ENCODE measurements around the gene ATRN.
"Not testable (repeated sequence)": the region's sequence is repeated elsewhere in the genome, so short reads cannot be mapped to it uniquely, and the experiment has no call there.

ATRN gene

DNA sequence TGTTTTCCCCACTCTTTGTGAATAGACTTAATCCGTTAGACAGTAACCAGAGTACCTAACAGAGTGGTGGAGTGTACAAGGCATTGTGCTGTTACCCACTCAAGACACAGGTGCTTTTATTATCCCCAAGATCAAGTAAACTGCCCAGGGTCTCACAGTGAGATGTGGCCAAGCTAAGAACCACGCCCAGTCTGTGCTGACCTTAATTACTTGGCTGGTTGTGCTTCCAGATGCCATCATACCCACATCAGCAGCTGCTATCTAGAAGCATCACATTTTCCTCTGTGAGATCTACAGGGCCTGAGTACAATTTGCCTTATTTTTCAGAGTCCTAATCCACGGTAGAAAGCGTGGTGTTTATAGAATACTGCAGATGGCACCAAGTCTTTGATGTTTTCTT, 122.1 kb downstream of the ATRN start:
- no peak overlapping the region for H3K27ac ChIP-seq

DNA sequence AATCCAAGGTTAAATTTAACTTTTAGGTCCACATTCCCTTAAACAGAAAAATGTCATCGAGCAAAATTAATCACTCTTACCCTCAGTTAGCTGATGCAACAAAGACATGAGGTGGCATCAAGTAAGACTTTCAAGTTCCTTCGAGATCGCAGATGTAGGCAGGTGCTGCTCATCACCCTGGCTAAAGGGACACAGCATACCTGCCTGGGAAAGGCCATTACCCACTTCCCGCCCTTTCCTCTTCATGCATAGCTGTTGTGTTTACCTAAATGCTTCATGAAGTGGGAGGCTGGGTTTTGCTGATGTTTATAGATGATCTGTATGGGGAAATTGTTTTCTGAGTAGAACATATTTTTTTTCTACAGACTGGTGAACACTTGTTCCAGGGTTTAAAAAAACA, 124.7 kb downstream of the ATRN start:
- TF ChIP-seq, protein P1, sequence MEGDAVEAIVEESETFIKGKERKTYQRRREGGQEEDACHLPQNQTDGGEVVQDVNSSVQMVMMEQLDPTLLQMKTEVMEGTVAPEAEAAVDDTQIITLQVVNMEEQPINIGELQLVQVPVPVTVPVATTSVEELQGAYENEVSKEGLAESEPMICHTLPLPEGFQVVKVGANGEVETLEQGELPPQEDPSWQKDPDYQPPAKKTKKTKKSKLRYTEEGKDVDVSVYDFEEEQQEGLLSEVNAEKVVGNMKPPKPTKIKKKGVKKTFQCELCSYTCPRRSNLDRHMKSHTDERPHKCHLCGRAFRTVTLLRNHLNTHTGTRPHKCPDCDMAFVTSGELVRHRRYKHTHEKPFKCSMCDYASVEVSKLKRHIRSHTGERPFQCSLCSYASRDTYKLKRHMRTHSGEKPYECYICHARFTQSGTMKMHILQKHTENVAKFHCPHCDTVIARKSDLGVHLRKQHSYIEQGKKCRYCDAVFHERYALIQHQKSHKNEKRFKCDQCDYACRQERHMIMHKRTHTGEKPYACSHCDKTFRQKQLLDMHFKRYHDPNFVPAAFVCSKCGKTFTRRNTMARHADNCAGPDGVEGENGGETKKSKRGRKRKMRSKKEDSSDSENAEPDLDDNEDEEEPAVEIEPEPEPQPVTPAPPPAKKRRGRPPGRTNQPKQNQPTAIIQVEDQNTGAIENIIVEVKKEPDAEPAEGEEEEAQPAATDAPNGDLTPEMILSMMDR (conservative IDR thresholded peaks at IDR 0.05): no peak
- TF ChIP-seq ZFX (IDR thresholded peaks at IDR 0.05): no peak
- no peak overlapping the region for H3K27ac ChIP-seq

More for the DNA sequence above, 122.1 kb downstream of the ATRN start:
- TF ChIP-seq, protein P1 (conservative IDR thresholded peaks at IDR 0.05): no peak
- no peak for TF ChIP-seq ZFX (IDR thresholded peaks at IDR 0.05)

DNA sequence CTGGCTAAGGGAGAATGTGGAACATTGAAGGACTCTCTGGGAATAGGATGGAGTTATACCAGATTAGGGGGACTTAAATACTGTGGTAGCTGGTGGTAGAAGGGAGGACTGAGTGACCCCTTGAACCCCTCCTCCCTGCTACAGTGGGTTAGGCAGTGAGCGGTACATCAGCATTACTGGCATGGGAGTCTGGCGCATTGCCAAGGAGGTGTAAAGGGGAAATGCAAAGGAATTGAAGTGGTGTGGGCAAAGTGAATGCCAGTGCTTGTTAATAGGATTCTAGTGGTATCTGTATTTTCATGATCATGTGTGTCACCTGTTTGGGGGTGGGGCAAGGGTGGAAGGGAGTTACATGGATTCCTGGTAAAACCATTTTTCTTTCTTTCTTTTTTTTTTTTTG, 132.3 kb downstream of the ATRN start:
- no peak overlapping the region for H3K27ac ChIP-seq
- TF ChIP-seq ZFX (IDR thresholded peaks at IDR 0.05): no peak
- TF ChIP-seq, protein P1 (conservative IDR thresholded peaks at IDR 0.05): no peak

DNA sequence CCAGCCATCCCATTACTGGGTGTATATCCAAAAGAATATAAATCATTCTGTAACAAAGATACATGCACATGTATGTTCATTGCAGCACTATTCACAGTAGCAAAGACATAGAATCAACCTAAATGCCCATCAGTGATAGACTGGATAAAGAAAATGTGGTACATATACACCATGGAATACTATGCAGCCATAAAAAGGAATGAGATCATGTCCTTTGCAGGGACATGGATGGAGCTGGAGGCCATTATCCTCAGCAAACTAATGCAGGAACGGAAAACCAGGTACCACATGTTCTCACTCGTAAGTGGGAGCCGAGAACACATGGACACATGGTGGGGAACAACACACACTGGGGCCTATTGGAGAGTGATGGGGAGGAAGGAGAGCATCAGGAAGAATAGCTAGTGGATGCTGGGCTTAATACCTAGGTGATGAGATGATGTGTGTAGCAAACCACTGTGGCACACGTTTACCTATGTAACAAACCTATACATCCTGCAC, 134.6 kb downstream of the ATRN start:
- not testable (repeated sequence) for H3K27ac ChIP-seq

DNA sequence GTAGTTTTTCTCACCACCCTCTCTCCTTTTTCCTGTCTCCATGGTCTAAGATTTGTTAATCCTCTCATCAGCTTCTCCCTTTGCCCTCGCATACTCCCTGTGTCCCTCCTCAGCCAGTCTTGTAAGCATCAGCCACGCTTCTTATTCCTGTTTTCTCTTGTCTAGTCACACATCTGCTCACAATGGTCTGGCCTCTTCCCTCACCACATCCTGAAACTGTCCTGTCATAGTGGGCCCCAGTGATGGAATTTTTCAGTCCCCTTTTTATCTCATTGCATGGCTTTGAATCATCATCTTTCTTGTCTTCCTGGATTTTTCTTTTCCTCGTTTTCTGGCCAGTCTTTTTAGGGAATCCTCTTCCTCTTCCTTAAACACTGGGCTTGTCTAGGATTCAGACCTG, 135.2 kb downstream of the ATRN start:
- H3K27ac ChIP-seq: no peak overlapping the region
- TF ChIP-seq ZFX (IDR thresholded peaks at IDR 0.05): no peak
- TF ChIP-seq, protein P1 (conservative IDR thresholded peaks at IDR 0.05): no peak

DNA sequence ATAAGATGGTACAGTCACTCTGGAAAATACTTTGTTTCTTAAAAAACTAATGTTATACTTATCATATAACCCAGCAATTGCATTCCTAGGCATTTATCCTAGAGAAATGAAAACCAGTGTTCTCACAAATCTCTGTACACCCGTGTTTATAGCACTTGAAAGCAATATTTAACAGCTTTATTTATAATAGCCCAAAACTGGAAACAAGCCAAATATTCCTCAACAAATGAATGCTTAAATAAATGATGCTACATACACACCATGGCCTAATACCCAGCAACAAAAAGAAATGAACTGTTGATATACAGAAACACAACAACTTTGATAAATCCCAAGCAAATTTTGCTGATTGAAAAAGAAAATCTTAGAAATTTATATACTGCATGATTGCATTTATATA, 141.1 kb downstream of the ATRN start:
- no peak overlapping the region for H3K27ac ChIP-seq
- TF ChIP-seq ZFX (IDR thresholded peaks at IDR 0.05): no peak
- TF ChIP-seq, protein P1 (conservative IDR thresholded peaks at IDR 0.05): no peak

DNA sequence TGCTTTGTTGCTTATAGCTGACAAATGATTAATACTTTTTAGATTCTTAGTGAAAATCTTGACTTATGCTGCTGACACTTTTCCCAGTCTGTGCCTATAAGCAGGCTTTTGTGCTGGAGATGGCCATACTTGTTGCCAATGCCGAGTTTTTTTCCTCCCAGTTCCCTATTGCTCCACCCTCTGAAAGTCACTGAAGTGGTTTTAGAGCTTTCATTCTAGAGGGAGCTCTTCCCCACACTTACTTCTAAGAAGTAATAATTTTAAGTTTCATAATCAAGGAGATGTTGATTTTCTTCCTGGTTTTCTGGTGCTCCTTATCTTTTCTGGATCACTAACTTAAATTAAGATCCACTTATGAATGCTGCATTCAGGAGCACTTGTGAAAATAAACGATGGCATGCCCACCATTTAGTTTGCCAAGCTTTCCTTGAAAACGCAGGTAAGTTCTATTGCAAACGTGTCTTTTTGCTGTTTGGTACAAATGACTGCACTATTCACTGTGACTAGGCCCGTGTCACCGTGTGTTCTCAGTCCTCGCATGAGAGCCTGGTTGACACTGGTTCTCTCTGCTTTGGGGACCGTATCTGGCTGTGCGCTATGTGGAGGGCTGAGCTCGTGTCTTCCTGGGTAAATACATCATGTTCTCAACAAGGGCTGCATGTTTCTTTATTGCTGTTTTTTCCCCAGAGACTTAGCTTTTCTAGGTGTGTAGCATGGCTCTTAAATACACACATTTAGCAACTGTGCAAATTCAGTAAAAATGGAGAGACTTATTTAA, 142.2 kb downstream of the ATRN start:
- TF ChIP-seq, protein P1 (conservative IDR thresholded peaks at IDR 0.05): peak; percentile 30
- no peak for TF ChIP-seq ZFX (IDR thresholded peaks at IDR 0.05)

More for the DNA sequence above, 142.2 kb downstream of the ATRN start:
- no peak overlapping the region for H3K27ac ChIP-seq

Measured in C4-2B (cell line).